Measurements from ENCODE around the gene ZBTB7C.
A peak's percentile ranks its signal among the peaks of the same experiment; 100 is the strongest.

Gene ZBTB7C

DNA sequence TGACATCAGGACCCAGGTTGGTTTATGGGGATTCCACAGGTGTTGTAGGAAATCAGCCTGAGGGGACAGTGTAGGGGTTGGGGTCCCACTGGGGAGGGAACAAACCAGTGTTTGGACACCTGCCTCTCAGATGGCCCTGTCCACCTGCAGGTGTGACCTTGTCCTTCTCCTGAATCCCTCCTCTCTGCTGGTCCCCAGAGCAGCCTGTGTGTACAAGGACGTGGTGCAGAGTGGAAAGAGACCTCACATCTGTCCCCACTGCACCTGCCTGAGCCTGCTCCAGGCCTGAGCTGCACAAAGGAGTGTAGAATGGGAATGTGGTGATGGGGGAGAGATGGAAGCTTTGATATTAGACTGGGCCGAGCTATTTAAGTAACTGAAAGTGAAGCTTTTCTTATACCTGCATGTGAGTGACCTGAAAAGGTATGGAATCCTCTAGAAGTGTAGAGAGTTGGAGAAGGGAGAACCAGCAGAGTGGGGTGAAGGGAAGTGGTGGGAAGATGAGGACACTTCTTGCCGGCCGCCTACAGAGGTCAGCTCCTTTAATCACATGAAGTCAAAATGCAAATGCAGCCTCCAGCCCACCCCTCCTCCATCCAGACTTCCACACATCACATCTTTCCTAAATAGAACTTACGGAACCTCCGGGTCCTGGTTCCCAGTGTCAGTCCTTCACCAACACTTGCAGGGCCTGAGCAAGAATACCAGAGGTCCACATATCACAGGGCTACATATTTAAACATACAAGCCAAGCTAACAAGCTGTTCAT is 389.4 kb downstream of the ZBTB7C start:
- no peak for DNase-seq (ENCODE audit: low spot score)

DNA sequence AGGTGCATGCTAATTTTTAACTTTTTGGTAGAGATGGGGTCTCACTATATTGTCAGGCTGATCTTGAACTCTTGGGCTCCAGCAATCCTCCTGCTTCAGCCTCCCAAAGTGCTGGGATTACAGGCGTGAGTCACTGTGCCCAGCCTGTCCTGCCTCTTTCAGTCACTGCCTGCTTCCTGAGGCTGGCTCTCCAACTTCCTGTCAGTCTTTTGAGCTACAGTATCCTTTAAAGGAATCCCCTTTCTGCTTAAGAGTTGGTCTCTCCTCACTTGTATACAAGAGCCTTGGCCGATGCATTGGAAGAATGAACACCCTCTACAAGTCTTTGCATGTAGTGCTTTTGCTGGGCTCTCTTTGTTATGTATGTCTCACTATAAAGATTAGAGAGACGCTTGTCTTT is 390.3 kb downstream of the ZBTB7C start:
- DNase-seq (ENCODE audit: low spot score) = no peak

DNA sequence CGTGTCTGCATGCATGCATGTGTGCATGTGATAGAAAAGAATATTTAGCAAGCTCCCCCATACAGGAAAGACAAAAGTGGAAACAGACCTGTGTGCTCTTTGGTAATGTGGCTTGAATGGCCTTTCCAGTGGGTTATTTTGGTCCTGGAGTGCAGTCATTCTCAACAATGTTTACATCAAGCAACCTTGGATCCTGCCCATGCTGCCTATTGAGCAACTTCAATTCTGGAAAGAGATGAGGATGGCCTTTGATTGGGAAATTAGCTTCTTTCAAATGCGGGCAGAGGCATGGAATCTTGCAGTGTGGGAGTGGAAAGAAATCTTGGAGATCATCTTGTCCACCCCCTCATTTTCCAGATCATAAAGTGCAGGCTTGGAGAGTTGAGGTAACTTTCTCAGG is 391.5 kb downstream of the ZBTB7C start:
- DNase-seq (ENCODE audit: low spot score) = no peak

DNA sequence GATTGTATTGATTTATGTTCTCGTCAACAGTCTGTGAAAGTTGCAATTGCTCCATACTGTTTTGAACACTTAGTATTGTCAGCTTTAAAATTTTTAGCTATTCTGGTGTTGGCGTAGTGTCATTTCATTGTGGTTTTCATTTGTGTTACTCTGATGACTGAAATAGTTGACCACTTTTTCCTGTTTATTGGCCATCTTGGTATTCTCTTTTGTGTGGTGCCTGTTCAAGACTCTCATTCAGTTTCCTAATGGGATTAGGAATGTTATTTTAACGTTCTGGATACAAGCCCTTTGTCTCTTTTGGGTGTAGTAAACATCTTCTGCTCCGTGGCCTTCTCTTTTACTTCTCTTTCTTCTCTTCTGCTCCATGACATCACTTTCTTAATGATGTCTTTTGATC is 396.0 kb downstream of the ZBTB7C start:
- DNase-seq (ENCODE audit: low spot score) = no peak

DNA sequence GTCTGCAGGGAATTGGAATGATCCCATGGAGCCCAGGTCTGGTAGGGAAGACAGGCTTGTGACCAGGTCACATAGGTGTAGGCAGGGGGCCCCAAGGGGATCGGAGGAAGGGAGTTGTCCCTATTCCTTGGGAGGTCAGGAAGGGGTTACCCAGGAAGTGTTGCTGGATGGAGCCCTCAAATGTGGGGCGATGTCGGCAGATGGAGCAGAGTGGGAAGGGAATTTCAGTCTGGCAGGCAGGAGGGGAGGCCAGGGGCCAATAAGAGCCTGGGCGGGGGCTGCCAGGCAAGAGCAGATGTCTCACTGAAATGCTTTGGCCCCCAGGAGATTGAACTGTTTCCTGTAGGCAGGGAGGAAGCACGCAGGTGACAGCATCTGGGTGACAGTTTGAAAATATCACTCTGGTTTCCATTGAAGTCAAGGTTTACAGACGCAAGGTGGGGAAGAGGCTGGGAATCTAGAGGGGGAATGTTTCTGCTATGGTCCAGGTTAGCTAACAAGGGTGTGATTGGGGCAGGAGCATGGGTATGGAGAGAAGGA is 397.2 kb downstream of the ZBTB7C start:
- DNase-seq (ENCODE audit: low spot score) = no peak

DNA sequence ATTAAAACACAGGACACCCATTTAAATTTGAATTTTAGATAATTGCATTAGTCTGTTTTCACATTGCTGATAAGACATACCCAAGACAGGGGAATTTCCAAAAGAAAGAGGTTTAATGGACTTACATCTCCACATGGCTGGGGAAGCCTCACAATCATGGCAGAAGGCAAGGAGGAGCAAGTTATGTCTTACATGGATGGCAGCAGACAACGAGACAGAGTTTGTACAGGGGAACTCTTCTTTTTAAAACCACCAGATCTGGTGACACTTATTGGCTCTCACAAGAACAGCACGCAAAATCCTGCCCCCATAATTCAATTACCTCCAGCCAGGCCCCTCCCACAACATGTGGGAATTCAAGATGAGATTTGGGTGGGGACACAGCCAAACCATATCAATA is 398.9 kb downstream of the ZBTB7C start:
- no peak for DNase-seq (ENCODE audit: low spot score)

DNA sequence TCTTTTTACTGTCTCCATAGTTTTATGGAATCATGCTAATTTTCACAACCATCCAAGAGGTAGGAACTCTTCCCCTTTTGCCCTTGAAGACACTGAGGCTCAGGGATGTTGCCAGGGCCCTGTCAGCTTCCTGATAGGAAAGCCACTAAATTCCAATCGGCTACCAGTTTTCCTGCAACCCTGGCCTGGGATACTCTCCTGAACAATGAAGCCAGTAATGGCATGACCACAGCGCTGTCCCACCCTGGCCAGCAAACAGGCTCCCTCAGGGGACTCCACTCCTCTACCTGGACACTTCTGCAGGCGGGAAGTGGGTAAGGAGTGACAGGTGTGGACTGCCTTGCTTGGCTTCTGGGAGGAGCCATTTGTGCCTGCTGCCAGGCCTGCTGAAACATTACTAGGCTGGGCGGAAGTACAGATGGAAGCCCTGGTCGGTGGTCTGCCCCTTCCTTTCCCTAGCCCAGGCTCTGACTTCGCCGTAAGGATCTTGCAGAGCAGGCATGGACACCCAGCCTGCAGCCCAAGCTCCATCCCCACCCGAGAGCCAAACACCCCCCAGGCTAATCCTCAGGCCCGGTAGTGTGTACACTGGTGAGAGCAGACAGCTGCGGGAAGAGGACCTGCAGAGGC is 400.0 kb downstream of the ZBTB7C start:
- DNase-seq (ENCODE audit: low spot score) = no peak

DNA sequence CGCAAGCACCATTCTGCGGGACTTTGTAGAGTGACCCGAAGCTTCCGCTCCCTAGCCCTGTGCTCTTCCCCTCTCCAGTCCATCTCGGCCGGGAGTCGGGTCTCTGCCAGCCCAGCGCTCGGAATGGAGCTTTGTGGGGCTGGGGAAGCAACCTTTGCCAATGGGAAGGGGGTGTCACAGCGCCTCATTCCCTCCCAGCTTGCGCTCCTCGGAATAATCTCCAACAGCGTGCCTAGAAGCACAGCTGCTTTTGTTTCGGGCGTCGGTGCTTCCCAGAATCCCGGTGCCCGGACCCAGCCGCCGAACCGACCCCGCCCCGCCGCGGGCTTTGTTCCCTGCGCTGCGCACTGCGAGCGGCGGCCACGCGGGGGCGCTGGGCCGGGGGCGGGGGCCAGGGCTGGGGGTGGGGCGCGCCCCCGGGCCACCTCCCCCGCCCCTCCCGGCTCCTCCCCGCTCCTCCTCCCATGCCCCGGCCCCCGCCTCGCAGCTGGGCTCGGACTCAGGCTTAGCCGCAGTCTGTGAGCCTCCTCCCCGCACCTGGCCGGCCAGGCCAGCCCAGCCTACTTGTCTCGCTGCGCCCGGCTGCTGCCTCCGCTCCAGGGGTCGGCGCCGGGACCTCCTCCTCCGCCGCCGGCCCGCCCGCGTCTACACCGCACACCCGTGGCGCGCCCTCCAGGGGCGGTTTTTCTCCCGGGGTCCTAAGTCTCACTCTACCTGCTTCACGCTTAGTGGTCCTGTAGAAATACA is 401.1 kb downstream of the ZBTB7C start:
- peak; percentile 43 for DNase-seq (ENCODE audit: low spot score)

GRCh38 chr18:48007381-48007780 is 401.8 kb downstream of the ZBTB7C start:
- no peak for DNase-seq (ENCODE audit: low spot score)

- no peak for DNase-seq (ENCODE audit: low spot score)
Measured at GRCh38 chr18:48006415-48007175, 402.6 kb downstream of the ZBTB7C start.

DNA sequence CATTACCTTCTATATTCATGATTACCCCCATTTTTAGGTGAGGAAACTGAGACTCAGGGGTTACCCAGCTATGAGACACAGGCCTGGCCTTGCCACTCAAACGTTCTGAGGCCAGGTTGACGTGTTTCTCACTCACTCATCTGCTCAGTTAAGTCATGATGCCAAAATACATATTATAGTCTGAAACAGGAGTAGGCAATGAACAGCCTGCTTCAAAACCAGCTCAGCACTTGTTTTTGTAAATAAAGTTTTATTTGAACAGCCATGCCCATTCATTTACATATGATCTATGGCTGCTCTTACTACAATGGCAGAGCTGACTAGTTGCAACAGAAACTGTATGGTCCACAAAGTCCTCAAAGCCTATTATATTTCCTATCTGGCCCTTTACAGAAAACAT is 404.6 kb downstream of the ZBTB7C start:
- no peak for DNase-seq (ENCODE audit: low spot score)

DNA sequence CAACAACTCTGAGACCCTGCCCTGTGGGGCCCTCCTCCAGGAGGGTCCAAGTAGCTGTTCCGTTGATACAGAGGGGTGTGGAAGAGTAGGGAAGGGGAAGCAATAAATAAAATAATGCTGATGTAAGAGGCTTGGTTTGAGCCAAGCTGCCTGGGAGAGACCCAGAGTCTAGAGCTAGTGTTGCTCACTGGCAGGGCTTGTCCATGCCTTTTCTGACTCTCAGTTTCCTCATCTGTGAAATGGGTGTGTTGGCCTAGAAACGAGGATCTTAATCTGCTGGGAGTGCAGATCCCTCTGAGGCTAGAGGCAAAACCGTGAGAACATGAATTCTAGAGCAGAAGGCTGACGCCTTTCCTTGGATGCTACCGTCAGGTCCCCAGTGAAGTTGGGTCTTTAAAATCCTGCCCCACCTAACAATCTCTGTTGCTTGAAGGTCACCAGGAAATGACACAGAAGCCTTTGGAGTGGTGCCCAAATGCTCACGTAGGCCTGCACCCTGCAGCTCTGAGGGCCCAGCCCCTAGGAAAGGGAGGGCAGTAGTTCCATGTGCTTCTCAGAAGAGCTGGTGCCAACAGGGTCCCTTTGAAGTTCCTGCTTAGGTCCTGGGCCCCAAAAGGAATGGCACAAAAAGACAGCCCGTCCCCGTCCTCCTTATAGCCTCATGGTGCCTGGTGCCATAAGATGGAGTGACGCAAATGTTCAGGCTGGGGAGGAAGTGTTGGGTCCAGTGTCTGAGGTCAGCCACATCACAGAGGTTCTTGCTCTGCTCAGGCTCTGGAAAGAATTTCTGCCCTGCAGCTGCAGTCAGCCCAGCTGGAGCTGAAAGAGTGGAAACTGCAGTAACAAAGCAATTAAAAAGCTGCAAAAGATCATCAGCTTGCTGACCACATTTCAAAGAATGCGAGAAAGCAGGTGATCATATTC is 405.5 kb downstream of the ZBTB7C start:
- no peak for DNase-seq (ENCODE audit: low spot score)

GRCh38 chr18:48002933-48003365 is 406.2 kb downstream of the ZBTB7C start:
- DNase-seq (ENCODE audit: low spot score) = no peak

DNA sequence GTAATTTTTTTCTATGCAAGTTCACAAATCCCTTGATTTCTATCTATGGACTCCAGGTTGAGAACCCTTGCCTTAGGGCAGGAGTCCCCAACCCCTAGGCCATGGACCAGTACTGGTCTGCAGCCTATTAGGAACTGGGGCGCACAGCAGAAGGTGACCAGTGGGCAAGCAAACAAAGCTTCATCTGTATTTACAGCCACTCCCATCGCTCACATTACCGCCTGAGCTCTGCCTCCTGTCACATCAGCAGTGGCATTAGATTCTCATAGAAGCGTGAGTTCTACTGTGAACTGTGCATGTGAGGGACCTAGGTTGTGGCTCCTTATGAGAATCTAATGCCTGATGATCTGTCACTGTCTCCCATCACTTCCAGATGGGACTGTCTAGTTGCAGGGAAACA is 408.5 kb downstream of the ZBTB7C start:
- DNase-seq (ENCODE audit: low spot score) = no peak

DNA sequence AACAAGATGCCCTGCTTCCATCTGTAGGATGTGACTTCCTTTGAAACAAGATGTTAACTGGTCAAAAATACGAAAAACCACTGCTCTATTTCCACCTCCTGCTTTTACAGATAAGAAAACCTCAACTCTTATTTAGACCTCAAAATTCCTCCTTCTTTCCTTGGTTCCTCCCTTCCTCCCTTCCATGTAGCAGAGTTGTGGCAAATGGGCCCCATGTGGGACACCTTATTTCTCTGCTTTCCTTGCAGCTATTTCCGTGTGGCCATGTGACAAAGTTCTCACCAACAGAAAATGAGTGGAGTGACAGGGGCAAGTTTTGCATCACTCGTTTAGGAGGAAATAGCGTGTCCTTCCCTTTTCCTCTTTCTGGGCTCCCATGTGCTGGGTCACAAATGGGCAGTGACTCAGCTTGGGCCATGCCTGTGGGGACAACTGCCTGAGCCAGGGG is 409.4 kb downstream of the ZBTB7C start:
- DNase-seq (ENCODE audit: low spot score) = no peak

DNA sequence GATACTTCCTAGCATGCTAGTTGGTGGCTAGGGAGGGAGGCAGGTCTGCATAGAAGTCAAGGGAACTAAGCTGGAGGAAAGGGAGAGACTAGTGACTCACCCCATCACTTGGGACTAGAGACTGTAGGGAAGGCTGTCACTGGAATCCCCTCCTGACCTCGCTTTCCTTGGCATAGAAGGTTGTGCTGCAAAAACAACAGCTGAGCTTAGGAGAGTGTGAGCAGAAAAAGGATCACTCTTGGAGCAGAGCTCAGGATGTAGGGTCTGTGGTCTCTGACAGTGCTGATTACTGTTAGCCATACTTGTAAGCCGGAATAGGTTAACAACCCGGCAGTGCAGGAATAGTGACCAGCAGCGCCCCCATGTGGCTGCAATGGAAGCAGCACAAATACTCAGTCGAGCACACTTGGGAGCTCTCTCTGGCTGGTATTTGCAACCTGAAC is 411.8 kb downstream of the ZBTB7C start:
- no peak for DNase-seq (ENCODE audit: low spot score)

DNA sequence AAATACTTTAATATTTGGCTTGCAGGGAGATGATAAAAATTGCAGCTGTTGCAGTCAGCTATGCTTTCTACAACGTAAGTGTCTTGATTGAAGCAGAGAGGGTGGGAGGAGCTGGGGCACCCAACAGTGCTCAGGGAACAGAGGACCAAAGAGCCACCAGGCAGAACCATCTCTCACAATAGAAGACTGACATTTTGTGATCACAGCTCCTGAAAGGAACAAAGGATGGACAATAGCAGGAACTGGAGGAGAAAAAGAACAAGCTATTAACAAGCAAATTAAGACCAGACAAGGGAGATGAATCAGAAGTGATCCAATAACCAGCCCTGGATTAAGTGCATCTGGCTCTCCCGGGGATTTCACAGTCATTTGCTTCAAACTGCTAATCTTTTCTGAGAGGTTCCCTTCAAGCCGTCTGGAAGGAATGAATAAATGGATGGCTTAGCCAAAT is 413.1 kb downstream of the ZBTB7C start:
- no peak for DNase-seq (ENCODE audit: low spot score)

DNA sequence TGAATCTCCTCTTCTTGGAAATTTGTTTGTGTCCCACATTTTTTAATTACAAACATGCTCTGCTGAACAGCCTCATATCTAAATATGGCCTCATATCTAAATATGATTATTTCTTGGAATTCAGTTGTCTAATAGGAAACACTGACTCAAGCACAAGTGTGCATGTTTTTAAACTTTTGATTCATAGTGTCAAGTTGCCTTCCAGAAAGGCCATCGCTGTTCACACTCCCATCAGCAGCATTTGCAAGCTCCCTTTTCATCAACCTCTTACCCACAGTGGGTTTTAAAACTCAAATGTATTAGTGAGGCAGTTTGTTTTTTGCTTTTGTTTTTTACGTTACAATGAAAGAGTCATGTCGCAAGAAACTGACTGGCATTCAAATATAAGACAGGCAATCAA is 413.5 kb downstream of the ZBTB7C start:
- DNase-seq (ENCODE audit: low spot score) = no peak

DNA sequence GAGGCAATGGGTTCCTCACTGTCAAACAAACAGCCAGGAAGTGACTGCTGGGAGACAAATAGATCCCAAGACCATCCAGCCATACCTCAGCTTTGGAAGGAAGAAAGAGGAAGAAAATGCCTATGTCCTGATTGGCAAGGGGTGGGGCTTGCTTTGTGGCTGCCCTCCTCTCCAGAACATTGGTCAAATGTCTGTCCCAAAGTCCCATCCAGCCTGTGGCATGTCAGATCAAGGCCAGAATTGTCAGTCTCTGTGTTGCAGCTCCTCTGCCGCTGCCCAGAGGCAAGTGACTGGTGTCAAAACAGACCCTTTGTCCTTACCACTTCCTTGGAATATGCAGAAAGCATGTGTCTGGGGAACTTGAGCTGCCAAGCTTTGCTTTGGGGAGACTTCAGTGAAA is 415.8 kb downstream of the ZBTB7C start:
- no peak for DNase-seq (ENCODE audit: low spot score)

GRCh38 chr18:47992976-47993375 is 416.2 kb downstream of the ZBTB7C start:
- peak; percentile 44 for DNase-seq (ENCODE audit: low spot score)

- DNase-seq (ENCODE audit: low spot score) = no peak
Measured at GRCh38 chr18:47992266-47992665, 416.9 kb downstream of the ZBTB7C start.

Data from Ammon's horn (tissue), 1 donor.